SJSA1 (cell line): ENCODE data around the gene SMYD3. TPM values are rescaled to one million over a fixed set of nuclear protein-coding genes. Genes with fewer than 3 reads are reported as not detected.
A peak's percentile ranks its signal among the peaks of the same experiment; 100 is the strongest.
"Not testable (repeated sequence)": the region's sequence is repeated elsewhere in the genome, so short reads cannot be mapped to it uniquely, and the experiment has no call there.

ENCODE experiments used
- DNase-seq, 2 experiments: peaks; one replicate each; pipeline ENCODE4 v3.0.0-alpha.2; 2015 to 2020; ENCODE audit warnings: low spot score in 2 of 2, low read depth in 1 of 2
- H3K27ac ChIP-seq: fragments of 250-450 bp; sonication (Bioruptor Pico); 2 replicates; pipeline ENCODE4 v1.5.1; 2020; ENCODE audit warnings: mild to moderate bottlenecking, moderate library complexity
- H3K27me3 ChIP-seq: fragments of 250-450 bp; sonication (Bioruptor Pico); replicated peaks from 2 replicates; pipeline ENCODE4 v1.5.1; 2020; ENCODE audit warnings: mild to moderate bottlenecking, moderate library complexity
- H3K36me3 ChIP-seq: fragments of 250-450 bp; sonication (Bioruptor Pico); 2 replicates; pipeline ENCODE4 v1.5.1; 2020; ENCODE audit warnings: mild to moderate bottlenecking
- H3K4me1 ChIP-seq: fragments of 250-450 bp; sonication (Bioruptor Pico); replicated peaks from 2 replicates; pipeline ENCODE4 v1.6.1; 2021; ENCODE audit warnings: mild to moderate bottlenecking
- H3K4me3 ChIP-seq: fragments of 250-450 bp; sonication (Bioruptor Pico); 2 replicates; pipeline ENCODE4 v1.5.1; 2020; ENCODE audit warnings: mild to moderate bottlenecking
- H3K9me3 ChIP-seq: fragments of 250-450 bp; sonication (Bioruptor Pico); replicated peaks from 2 replicates; pipeline ENCODE4 v1.5.1; 2020; ENCODE audit warnings: mild to moderate bottlenecking
- total RNA-seq: library from RNA; depleted of rRNA; stranded (reverse); fragments of >200 nt; shearing (Covaris generic); gene quantifications from 2 replicates; pipeline ENCODE4 v1.2.3, GENCODE V29; 2014

SMYD3 gene
- total RNA-seq, 1 experiment from 2014 or later: 38.5 TPM

- no peaks in the 10 kb centered on the region for H3K36me3 ChIP-seq
- no peaks in the 10 kb centered on the region for H3K4me1 ChIP-seq
- H3K9me3 ChIP-seq: no peaks in the 10 kb centered on the region
- DNase-seq: no peak
- H3K4me3 ChIP-seq: no peak overlapping the region
- H3K27ac ChIP-seq: no peak overlapping the region
- H3K27me3 ChIP-seq: no peaks in the 10 kb centered on the region
Measured at GRCh38 chr1:245742896-245743295, 764.2 kb downstream of the SMYD3 start.

GRCh38 chr1:245740336-245740735, 766.7 kb downstream of the SMYD3 start:
- H3K4me1 ChIP-seq, H3K4me3 ChIP-seq, H3K9me3 ChIP-seq, DNase-seq, H3K36me3 ChIP-seq, H3K27me3 ChIP-seq, H3K27ac ChIP-seq: not testable (repeated sequence)

- Histone ChIP-seq H3K9me3 (peaks cover 8% of the 10 kb centered on the region; the same call in 1 of the 2 replicates), H3K27ac (no peak overlapping the region), H3K4me1 (no peaks in the 10 kb centered on the region), H3K27me3 (no peaks in the 10 kb centered on the region), H3K36me3 (no peaks in the 10 kb centered on the region), H3K4me3 (no peak overlapping the region)
- DNase-seq: no peak
Measured at GRCh38 chr1:245730801-245731200, 776.3 kb downstream of the SMYD3 start.

- H3K27me3 ChIP-seq, H3K27ac ChIP-seq, H3K4me3 ChIP-seq, DNase-seq, H3K4me1 ChIP-seq, H3K36me3 ChIP-seq: not testable (repeated sequence)
- peaks cover 14% of the 10 kb centered on the region; the same call in 1 of the 2 replicates for H3K9me3 ChIP-seq
Measured at GRCh38 chr1:245728035-245728434, 779.0 kb downstream of the SMYD3 start.

DNA sequence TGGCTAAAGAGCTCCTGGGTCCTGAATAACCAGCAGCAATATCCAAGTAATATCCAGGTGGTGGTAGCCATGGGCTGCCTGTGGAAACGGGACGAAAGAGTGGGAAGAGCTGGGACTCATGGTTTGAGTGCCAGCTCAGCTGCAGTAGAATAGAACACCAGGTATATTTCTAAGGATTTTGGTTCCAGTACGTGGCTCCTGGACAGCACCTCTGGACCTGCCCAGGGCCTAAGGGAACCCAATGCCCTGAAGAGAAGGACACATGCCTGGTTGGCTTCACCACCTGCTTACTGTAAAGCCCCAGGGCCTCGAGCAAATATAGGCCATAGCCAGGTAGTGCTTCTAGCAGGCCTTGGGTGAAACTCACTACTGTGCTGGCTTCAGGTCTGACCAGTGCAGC, 785.6 kb downstream of the SMYD3 start:
- Histone ChIP-seq H3K4me1 (no peaks in the 10 kb centered on the region), H3K9me3 (0 out of 2 replicates have a peak, but pooled peaks cover 8% of the 10 kb centered on the region), H3K27ac (no peak overlapping the region), H3K36me3 (no peaks in the 10 kb centered on the region), H3K4me3 (no peak overlapping the region), H3K27me3 (no peaks in the 10 kb centered on the region)
- no peak for DNase-seq

- H3K9me3 ChIP-seq: no peaks in the 10 kb centered on the region
- no peaks in the 10 kb centered on the region for H3K36me3 ChIP-seq
- H3K27ac ChIP-seq: no peak overlapping the region
- no peaks in the 10 kb centered on the region for H3K27me3 ChIP-seq
- peaks cover 6% of the 10 kb centered on the region for H3K4me1 ChIP-seq
- H3K4me3 ChIP-seq: no peak overlapping the region
- DNase-seq: no peak
Measured at GRCh38 chr1:245718951-245719350, 788.1 kb downstream of the SMYD3 start.

- Histone ChIP-seq H3K4me1 (peaks cover 6% of the 10 kb centered on the region), H3K27ac (no peak overlapping the region), H3K36me3 (no peaks in the 10 kb centered on the region), H3K27me3 (no peaks in the 10 kb centered on the region), H3K4me3 (no peak overlapping the region), H3K9me3 (no peaks in the 10 kb centered on the region)
- DNase-seq: no peak
Measured at GRCh38 chr1:245718123-245718522, 789.0 kb downstream of the SMYD3 start.

GRCh38 chr1:245717611-245718010, 789.5 kb downstream of the SMYD3 start:
- Histone ChIP-seq H3K27ac (no peak overlapping the region), H3K4me3 (no peak overlapping the region), H3K4me1 (peaks cover 6% of the 10 kb centered on the region), H3K27me3 (no peaks in the 10 kb centered on the region), H3K9me3 (no peaks in the 10 kb centered on the region), H3K36me3 (no peaks in the 10 kb centered on the region)
- no peak for DNase-seq

DNA sequence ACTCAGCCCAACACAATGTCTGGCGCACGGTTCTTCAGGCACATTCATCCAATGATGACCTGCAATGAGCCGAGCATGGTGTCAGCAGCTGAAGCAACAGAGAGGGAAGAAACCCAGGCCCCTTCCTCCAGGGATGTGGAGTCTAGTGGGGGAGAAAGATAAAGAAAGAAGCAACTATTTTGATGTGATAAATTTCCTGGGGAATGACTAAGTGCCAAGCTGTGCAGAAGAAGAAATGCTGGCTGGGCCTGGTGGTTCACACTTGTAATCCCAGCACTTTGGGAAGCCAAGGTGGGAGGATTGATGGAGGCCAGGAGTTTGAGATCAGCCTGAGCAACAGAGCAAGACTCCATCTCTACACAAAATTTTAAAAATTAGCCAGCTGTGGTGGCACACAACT, 790.5 kb downstream of the SMYD3 start:
- H3K4me1 ChIP-seq: peaks cover 6% of the 10 kb centered on the region
- no peak overlapping the region for H3K27ac ChIP-seq
- H3K4me3 ChIP-seq: no peak overlapping the region
- H3K9me3 ChIP-seq: no peaks in the 10 kb centered on the region
- DNase-seq: no peak
- H3K27me3 ChIP-seq: no peaks in the 10 kb centered on the region
- H3K36me3 ChIP-seq: no peaks in the 10 kb centered on the region

DNA sequence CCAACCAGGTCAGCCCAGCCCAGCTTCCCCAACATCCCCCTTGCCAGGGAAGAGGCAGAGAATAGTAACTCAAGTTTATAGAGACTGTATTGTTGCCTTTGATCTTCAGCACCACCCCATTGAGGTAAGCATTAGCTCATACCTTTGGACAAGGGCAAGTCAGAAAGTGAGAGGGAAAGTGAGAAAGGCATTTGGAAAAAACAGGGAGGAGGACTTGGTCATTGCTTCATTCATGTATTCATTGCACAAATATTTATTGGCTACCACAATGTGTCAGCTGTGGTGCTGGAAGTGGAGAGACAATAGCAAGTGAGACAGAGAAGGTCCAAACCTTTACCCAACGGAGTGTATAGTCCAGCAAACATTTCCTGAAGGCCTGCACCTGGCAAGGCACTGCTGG, 791.1 kb downstream of the SMYD3 start:
- H3K36me3 ChIP-seq: no peaks in the 10 kb centered on the region
- peak in 1 of 2 experiments; percentile 55 for DNase-seq
- H3K9me3 ChIP-seq: no peaks in the 10 kb centered on the region
- no peaks in the 10 kb centered on the region for H3K27me3 ChIP-seq
- no peak overlapping the region for H3K4me3 ChIP-seq
- peaks cover 6% of the 10 kb centered on the region for H3K4me1 ChIP-seq
- no peak overlapping the region for H3K27ac ChIP-seq

DNA sequence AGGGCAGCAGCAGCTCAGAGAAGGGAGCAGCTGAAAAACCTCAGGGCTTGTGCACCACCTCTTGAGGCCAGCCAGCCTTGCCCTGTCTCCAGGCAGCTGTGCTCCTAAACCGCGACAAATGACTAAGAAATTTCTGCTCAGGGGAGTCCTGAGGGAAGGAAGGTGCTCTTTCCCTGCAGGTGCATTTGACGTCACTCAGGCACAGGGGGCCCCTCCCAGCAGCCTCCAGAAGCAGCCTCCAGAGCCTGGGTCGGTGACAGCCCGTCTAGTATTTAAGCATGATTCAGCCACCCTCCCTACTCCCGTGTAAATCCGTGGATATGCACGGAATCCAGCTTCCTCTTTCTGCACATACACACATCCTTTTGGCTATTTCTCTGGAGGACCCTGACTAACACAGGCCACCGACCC, 791.8 kb downstream of the SMYD3 start:
- H3K4me1 ChIP-seq: peaks cover 6% of the 10 kb centered on the region
- no peaks in the 10 kb centered on the region for H3K27me3 ChIP-seq
- H3K4me3 ChIP-seq: no peak overlapping the region
- no peaks in the 10 kb centered on the region for H3K36me3 ChIP-seq
- peak in 1 of 2 experiments; percentile 7 for DNase-seq
- H3K9me3 ChIP-seq: no peaks in the 10 kb centered on the region
- no peak overlapping the region for H3K27ac ChIP-seq

- not testable (repeated sequence) for H3K4me1 ChIP-seq, H3K9me3 ChIP-seq, H3K4me3 ChIP-seq, H3K36me3 ChIP-seq, DNase-seq, H3K27ac ChIP-seq, H3K27me3 ChIP-seq
Measured at GRCh38 chr1:245714027-245714426, 793.1 kb downstream of the SMYD3 start.

GRCh38 chr1:245710961-245711903, 795.8 kb downstream of the SMYD3 start:
- H3K36me3 ChIP-seq: no peaks in the 10 kb centered on the region
- H3K27me3 ChIP-seq: no peaks in the 10 kb centered on the region
- DNase-seq: no peak
- no peaks in the 10 kb centered on the region for H3K9me3 ChIP-seq
- H3K4me3 ChIP-seq: no peak overlapping the region
- no peak overlapping the region for H3K27ac ChIP-seq
- H3K4me1 ChIP-seq: peaks cover 5% of the 10 kb centered on the region

GRCh38 chr1:245707941-245708340, 799.1 kb downstream of the SMYD3 start:
- H3K9me3 ChIP-seq: no peaks in the 10 kb centered on the region; the same call in 1 of the 2 replicates
- no peak for DNase-seq
- H3K27me3 ChIP-seq: no peaks in the 10 kb centered on the region
- H3K4me3 ChIP-seq: no peak overlapping the region
- no peaks in the 10 kb centered on the region for H3K36me3 ChIP-seq
- H3K27ac ChIP-seq: no peak overlapping the region
- H3K4me1 ChIP-seq: 0 out of 2 replicates have a peak, but pooled peaks cover 8% of the 10 kb centered on the region
